Esophagus muscularis mucosa (tissue), 4 donors: ENCODE results near the gene MINDY1. TPM values are rescaled to one million over a fixed set of nuclear protein-coding genes. Genes with fewer than 3 reads are reported as not detected.

Experiments used
- DNase-seq: peaks from one replicate; pipeline ENCODE4 v3.0.0-alpha.2; 2017; ENCODE audit errors: extremely low spot score
- H3K27ac ChIP-seq, 4 donors: fragments of 200-600 bp; sonication (generic); replicated peaks in 1 of 4; 1 replicate in 3 of 4; 2 replicates in 1 of 4; pipeline ENCODE4 v1.5.1; 2016 to 2019; ENCODE audit warnings: mild to moderate bottlenecking in 1 of 4
- H3K27me3 ChIP-seq, 4 donors: fragments of 200-600 bp; sonication (generic); one replicate each; pipeline versions ENCODE4 v1.5.1 to v1.6.0; 2016 to 2019
- H3K36me3 ChIP-seq, 4 donors: fragments of 200-600 bp; sonication (generic); one replicate each; pipeline ENCODE4 v1.5.1; 2016 to 2019
- H3K4me1 ChIP-seq, 4 donors: fragments of 200-600 bp; sonication (generic); one replicate each; pipeline ENCODE4 v1.5.1; 2016 to 2019
- H3K4me3 ChIP-seq, 4 donors: fragments of 200-600 bp; sonication (generic); 1 replicate in 2 of 4; 2 replicates in 2 of 4; pipeline ENCODE4 v1.5.1; 2016 to 2019; ENCODE audit warnings: mild to moderate bottlenecking in 4 of 4, moderate library complexity in 1 of 4
- H3K9me3 ChIP-seq, 4 donors: fragments of 200-600 bp; sonication (generic); 1 replicate in 3 of 4; 2 replicates in 1 of 4; pipeline ENCODE4 v1.5.1; 2016 to 2019
- EP300 ChIP-seq: sonication (generic); formaldehyde crosslinking; IDR thresholded peaks from one replicate; pipeline ENCODE4 v1.6.1; 2017; ENCODE audit warnings: antibody characterized with exemption
- POLR2A ChIP-seq: fragments of 450-650 bp; IDR thresholded peaks from one replicate; pipeline ENCODE4 v1.6.1; 2017; ENCODE audit warnings: antibody characterized with exemption, moderate library complexity, mild to moderate bottlenecking, low read depth
- POLR2AphosphoS5 ChIP-seq, 2 donors: sonication (generic); formaldehyde crosslinking; IDR thresholded peaks; one replicate each; pipeline ENCODE4 v1.6.1; 2017; ENCODE audit warnings: antibody characterized with exemption in 2 of 2
- WGBS: methylation state at CpG from one replicate; pipeline ENCODE4 v1.1.5; 2018; 5-methylcytosine and 5-hydroxymethylcytosine counted together
- intact Hi-C: fragments of 100-400 bp; cut with DNase I; formaldehyde crosslinking; loops from one replicate; pipeline ENCODE4 v1.15.1; 2023
- total RNA-seq, 4 donors: library from RNA; depleted of rRNA; stranded (reverse); fragments of >200 nt; gene quantifications; one replicate each; pipeline versions ENCODE4 v1.1.0 to v1.2.1, GENCODE V29; 2016
- TF ChIP-seq, protein P1 (sequence below), 3 experiments: fragments of 200-600 bp in 2 of 3; fragments of 450-650 bp in 1 of 3; sonication (generic) in 2 of 3; IDR thresholded peaks; one replicate each; pipeline ENCODE4 v1.5.1; 2017 to 2019; ENCODE audit warnings: antibody characterized with exemption in 3 of 3, mild to moderate bottlenecking in 2 of 3, moderate library complexity in 1 of 3

The MINDY1 gene
- total RNA-seq, 4 donors from 2014 or later, result 21.6 to 31.7 (median 27.0) TPM

DNA sequence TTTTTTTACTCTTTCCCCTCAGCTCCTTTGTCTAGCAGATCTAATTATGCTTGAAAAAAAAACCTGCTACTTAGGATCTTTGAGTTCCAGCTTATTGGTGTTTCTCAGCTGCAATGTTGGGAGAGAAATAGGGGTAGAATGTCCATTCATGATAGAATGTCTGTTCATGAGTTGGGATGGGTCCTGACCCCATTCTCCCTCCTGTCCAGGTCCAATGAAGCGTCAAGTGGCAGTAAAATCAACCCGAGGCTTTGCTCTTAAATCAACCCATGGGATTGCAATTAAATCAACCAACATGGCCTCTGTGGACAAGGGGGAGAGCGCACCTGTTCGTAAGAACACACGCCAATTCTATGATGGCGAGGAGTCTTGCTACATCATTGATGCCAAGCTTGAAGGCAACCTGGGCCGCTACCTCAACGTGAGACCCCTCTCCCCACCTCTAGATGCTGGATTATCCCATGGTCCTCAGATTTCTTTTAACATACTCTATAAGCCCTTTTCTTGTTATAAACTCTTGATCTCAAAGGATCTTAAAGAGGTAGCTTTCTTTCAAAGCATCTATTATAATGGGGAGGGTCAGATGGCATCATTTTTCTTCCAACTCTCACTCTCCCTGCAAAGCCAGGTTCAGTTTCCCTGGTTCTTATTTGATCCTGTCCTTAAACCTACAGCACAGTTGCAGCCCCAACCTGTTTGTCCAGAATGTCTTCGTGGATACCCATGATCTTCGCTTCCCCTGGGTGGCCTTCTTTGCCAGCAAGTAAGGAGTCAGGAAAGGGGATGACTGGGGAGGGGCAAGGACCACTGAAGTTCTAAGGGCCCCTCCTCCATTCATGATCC is 43.2 kb downstream of the MINDY1 start:
- Histone ChIP-seq H3K4me3 (no peak overlapping the region), H3K36me3 (peaks cover 83 to 100% (median 99%) of the 10 kb centered on the region in 4 donors), H3K27me3 (no peaks in the 10 kb centered on the region), H3K27ac (peak overlapping the region in 1 of 4 donors; percentile 2), H3K4me1 (peaks cover 0 to 7% (median 2%) of the 10 kb centered on the region in 4 donors), H3K9me3 (no peaks in the 10 kb centered on the region)
- no peak for DNase-seq
- WGBS, result 91% methylated on average over 10 of the region's 10 CpGs
- TF ChIP-seq EP300, result no peak
- TF ChIP-seq POLR2AphosphoS5 (IDR thresholded peaks at IDR 0.05), result peak in 1 of 2 donors; percentile 13
- intact Hi-C loops, result no loop called here

DNA sequence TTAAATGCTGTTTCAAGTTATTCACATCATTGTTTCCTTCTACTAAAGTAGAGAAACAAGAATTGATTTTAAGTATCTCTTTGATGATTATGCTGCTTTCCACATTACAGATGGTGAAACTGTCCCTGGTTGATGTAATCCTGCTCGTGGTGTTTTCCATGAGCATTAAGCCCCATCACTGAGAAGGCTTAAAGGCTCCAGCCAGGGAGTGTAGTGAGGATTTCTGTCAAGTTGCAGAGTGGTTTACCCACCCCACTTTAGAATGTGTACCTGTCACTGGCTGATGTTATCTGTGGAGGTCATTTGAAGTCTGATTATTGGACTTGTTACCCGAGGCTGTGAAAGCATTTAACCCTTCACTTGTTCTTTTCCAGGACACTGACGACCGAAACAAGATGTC is 44.9 kb downstream of the MINDY1 start:
- TF ChIP-seq EP300, result no peak
- TF ChIP-seq POLR2AphosphoS5 (IDR thresholded peaks at IDR 0.05), result no peak
- no peak for TF ChIP-seq POLR2A
- TF ChIP-seq, protein P1, sequence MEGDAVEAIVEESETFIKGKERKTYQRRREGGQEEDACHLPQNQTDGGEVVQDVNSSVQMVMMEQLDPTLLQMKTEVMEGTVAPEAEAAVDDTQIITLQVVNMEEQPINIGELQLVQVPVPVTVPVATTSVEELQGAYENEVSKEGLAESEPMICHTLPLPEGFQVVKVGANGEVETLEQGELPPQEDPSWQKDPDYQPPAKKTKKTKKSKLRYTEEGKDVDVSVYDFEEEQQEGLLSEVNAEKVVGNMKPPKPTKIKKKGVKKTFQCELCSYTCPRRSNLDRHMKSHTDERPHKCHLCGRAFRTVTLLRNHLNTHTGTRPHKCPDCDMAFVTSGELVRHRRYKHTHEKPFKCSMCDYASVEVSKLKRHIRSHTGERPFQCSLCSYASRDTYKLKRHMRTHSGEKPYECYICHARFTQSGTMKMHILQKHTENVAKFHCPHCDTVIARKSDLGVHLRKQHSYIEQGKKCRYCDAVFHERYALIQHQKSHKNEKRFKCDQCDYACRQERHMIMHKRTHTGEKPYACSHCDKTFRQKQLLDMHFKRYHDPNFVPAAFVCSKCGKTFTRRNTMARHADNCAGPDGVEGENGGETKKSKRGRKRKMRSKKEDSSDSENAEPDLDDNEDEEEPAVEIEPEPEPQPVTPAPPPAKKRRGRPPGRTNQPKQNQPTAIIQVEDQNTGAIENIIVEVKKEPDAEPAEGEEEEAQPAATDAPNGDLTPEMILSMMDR (IDR thresholded peaks at IDR 0.05), result no peak
- no peaks in the 10 kb centered on the region for H3K9me3 ChIP-seq
- no peak overlapping the region for H3K27ac ChIP-seq
- no peak for DNase-seq
- no peaks in the 10 kb centered on the region for H3K27me3 ChIP-seq
- WGBS, result 72% methylated on average over 4 of the region's 4 CpGs
- H3K4me1 ChIP-seq, result no peaks in the 10 kb centered on the region
- intact Hi-C loops, result no loop called here
- no peak overlapping the region for H3K4me3 ChIP-seq
- peaks cover 72 to 100% (median 93%) of the 10 kb centered on the region in 4 donors for H3K36me3 ChIP-seq

GRCh38 chr1:150960646-150961045 is 46.1 kb downstream of the MINDY1 start:
- no peaks in the 10 kb centered on the region for H3K9me3 ChIP-seq
- no peaks in the 10 kb centered on the region for H3K27me3 ChIP-seq
- no peak overlapping the region for H3K27ac ChIP-seq
- H3K4me3 ChIP-seq, result no peak overlapping the region
- WGBS, result 97% methylated on average over 7 of the region's 7 CpGs
- no peaks in the 10 kb centered on the region for H3K4me1 ChIP-seq
- peaks cover 61 to 100% (median 84%) of the 10 kb centered on the region in 4 donors for H3K36me3 ChIP-seq
- no peak for DNase-seq
- TF ChIP-seq POLR2AphosphoS5 (IDR thresholded peaks at IDR 0.05) (no peak), EP300 (no peak), POLR2A (no peak)
- TF ChIP-seq, protein P1 (IDR thresholded peaks at IDR 0.05), result no peak
- intact Hi-C loops, result no loop called here

- Histone ChIP-seq H3K27me3 (no peaks in the 10 kb centered on the region), H3K27ac (no peak overlapping the region), H3K4me3 (no peak overlapping the region), H3K9me3 (no peaks in the 10 kb centered on the region), H3K36me3 (peaks cover 53 to 100% (median 81%) of the 10 kb centered on the region in 4 donors), H3K4me1 (no peaks in the 10 kb centered on the region)
- TF ChIP-seq EP300 (no peak), POLR2AphosphoS5 (IDR thresholded peaks at IDR 0.05) (no peak), POLR2A (no peak)
- TF ChIP-seq, protein P1 (IDR thresholded peaks at IDR 0.05), result no peak
- DNase-seq, result no peak
- WGBS, result 98% methylated on average over 11 of the region's 11 CpGs
- intact Hi-C loops, result no loop called here
These were observed 49.0 kb downstream of the MINDY1 start for GRCh38 chr1:150957666-150958065.

DNA sequence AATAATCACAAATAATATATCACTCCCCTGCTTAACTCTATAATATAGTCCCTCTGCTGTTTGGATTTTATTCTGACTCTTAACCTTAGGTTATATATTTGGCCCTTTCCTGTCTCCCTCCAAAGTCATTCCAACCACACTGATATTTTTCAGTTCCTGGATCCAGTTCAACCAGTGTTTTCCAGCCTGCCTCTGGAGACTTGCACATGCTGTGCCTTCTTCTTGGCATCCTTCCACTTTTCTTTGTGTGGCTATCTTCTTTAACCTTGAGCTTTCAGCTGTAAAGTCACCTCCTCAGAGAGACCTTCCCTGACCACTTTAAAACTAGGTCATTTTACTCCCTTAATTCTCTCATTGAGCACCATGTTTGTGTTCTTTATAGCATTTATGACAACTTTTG is 51.4 kb downstream of the MINDY1 start:
- intact Hi-C loops, result no loop called here
- no peaks in the 10 kb centered on the region for H3K4me1 ChIP-seq
- peaks cover 62 to 100% (median 81%) of the 10 kb centered on the region in 4 donors for H3K36me3 ChIP-seq
- no peak for TF ChIP-seq POLR2AphosphoS5 (IDR thresholded peaks at IDR 0.05)
- H3K9me3 ChIP-seq, result no peaks in the 10 kb centered on the region
- H3K4me3 ChIP-seq, result no peak overlapping the region
- H3K27ac ChIP-seq, result no peak overlapping the region
- no peak for DNase-seq
- no peaks in the 10 kb centered on the region for H3K27me3 ChIP-seq
